Endothelial cell of umbilical vein (primary cell): Measurements from ENCODE around the gene NRG3.

ENCODE experiments used
- CTCF ChIP-seq, 2 donors: IDR thresholded peaks; 1 replicate in 1 of 2; 2 replicates in 1 of 2; pipeline ENCODE4 v1.5.1; 2011; ENCODE audit warnings: low read length in 2 of 2, mild to moderate bottlenecking in 2 of 2, moderate library complexity in 2 of 2, control low read depth in 1 of 2, inconsistent platforms in 1 of 2, low read depth in 1 of 2; ENCODE audit not compliant: insufficient read depth in 1 of 2; ENCODE audit errors: extremely low read depth in 1 of 2
- EZH2 ChIP-seq: IDR thresholded peaks from 2 replicates; pipeline ENCODE4 v1.6.1; 2012; ENCODE audit warnings: borderline replicate concordance, low read depth, mild to moderate bottlenecking, moderate library complexity, low read length, inconsistent platforms; ENCODE audit not compliant: severe bottlenecking
- FOS ChIP-seq: IDR thresholded peaks from 2 replicates; pipeline ENCODE4 v1.6.1; 2011; ENCODE audit warnings: mild to moderate bottlenecking, low read length, moderate library complexity, borderline replicate concordance; ENCODE audit not compliant: insufficient read depth
- JUN ChIP-seq: IDR thresholded peaks from 2 replicates; pipeline ENCODE4 v1.6.1; 2011; ENCODE audit warnings: borderline replicate concordance, low read depth; ENCODE audit not compliant: insufficient read length, insufficient read depth
- MAX ChIP-seq: IDR thresholded peaks from 2 replicates; pipeline ENCODE4 v1.6.1; 2011; ENCODE audit not compliant: insufficient read depth, insufficient read length
- POLR2A ChIP-seq: IDR thresholded peaks from 2 replicates; pipeline ENCODE4 v1.6.1; 2012; ENCODE audit warnings: low read depth, mild to moderate bottlenecking, control low read depth, low read length
- POLR2AphosphoS5 ChIP-seq: IDR thresholded peaks from 2 replicates; pipeline ENCODE4 v1.6.1; 2012; ENCODE audit warnings: low read depth, mild to moderate bottlenecking, control low read depth, low read length, moderate library complexity; ENCODE audit not compliant: insufficient read depth

DNA sequence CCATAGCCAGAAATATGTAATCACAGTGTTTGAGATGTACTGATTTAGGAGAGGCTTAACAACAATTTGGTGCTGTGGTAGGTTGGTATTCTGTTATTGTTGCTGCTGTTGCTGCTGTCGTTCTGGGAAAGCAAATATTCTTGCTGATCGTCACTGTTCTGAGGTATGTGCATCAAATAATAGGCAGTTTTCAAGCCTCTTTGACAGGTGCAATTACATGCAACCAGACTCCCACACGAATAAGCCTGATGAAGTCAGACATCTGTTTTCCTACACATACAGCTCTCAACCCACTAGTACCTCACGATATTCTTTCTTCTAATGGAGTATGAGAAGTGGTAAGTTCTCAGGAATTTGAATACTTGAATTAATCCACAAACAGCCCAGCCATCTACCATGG lies 46.7 kb upstream of the NRG3 start:
- TF ChIP-seq JUN (no peak), POLR2AphosphoS5 (no peak), CTCF (IDR thresholded peaks at IDR 0.05; ENCODE audit: extremely low read depth in 1 of 2, insufficient read depth in 1 of 2, low read depth in 1 of 2, low read length in 2 of 2) (no peak), MAX (no peak), POLR2A (no peak), EZH2 (no peak), FOS (no peak)
